Activated T-cell treated with anti-CD3 and anti-CD28 coated beads for 4 hours (primary cell): ENCODE measurements around the gene PIGQ.

ENCODE experiments used
- DNase-seq: peaks from one replicate; pipeline ENCODE4 v3.0.0-alpha.2; 2020

The PIGQ gene

GRCh38 chr16:534856-535445, 34.8 kb upstream of the PIGQ start:
- no peak for DNase-seq

- DNase-seq, result no peak
These were observed 34.0 kb upstream of the PIGQ start for GRCh38 chr16:535446-536405.

- DNase-seq, result no peak
These were observed 33.0 kb upstream of the PIGQ start for GRCh38 chr16:536746-537145.

- DNase-seq, result no peak
These were observed 32.1 kb upstream of the PIGQ start for GRCh38 chr16:537415-538335.

- no peak for DNase-seq
These were observed 29.8 kb upstream of the PIGQ start for GRCh38 chr16:539901-540530.

GRCh38 chr16:540645-541340, 29.0 kb upstream of the PIGQ start:
- no peak for DNase-seq

GRCh38 chr16:543301-544164, 26.2 kb upstream of the PIGQ start:
- DNase-seq, result no peak

GRCh38 chr16:544517-544916, 25.3 kb upstream of the PIGQ start:
- DNase-seq, result no peak

GRCh38 chr16:546909-547770, 22.6 kb upstream of the PIGQ start:
- DNase-seq, result peak; percentile 28

GRCh38 chr16:548586-548985, 21.2 kb upstream of the PIGQ start:
- no peak for DNase-seq

GRCh38 chr16:549544-550263, 20.1 kb upstream of the PIGQ start:
- no peak for DNase-seq

- DNase-seq, result no peak
These were observed 18.6 kb upstream of the PIGQ start for GRCh38 chr16:551210-551609.

GRCh38 chr16:552171-552570, 17.6 kb upstream of the PIGQ start:
- no peak for DNase-seq

GRCh38 chr16:553601-554296, 16.0 kb upstream of the PIGQ start:
- DNase-seq, result no peak

GRCh38 chr16:554297-554621, 15.5 kb upstream of the PIGQ start:
- no peak for DNase-seq

- DNase-seq, result no peak
These were observed 15.0 kb upstream of the PIGQ start for GRCh38 chr16:554640-555365.

- DNase-seq, result no peak
These were observed 14.0 kb upstream of the PIGQ start for GRCh38 chr16:555528-556473.
